Stimulated activated CD8-positive, alpha-beta memory T cell treated with anti-CD3 and anti-CD28 coated beads, Interleukin-7, amount 100 ng/mL, for 4 hours (primary cell): Measurements from ENCODE around the gene ALDH1L1.

ENCODE experiments used
- DNase-seq, 2 donors: peaks; one replicate each; pipeline ENCODE4 v3.0.0-alpha.2; 2020; ENCODE audit warnings: low read depth in 2 of 2

The ALDH1L1 gene

DNA sequence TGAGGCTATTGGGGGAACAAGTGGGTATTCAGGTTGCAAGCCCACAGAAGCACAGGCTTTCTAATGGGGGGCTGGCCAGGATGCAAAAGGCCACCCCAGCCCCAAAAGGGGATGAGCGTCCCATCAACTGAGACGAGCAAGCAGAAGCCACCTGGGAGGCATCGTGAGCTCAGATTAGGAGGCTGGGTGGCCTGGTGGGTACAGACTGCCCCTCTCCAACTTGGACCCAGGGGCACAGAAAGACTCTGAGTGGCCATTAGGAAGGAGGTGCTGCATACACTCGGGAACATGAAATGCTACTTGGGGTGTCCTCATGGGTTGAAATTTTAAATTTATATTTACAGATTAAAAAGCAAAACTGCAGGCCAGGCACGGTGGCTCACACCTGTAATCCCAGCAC lies 125.5 kb downstream of the ALDH1L1 start:
- DNase-seq: no peak

DNA sequence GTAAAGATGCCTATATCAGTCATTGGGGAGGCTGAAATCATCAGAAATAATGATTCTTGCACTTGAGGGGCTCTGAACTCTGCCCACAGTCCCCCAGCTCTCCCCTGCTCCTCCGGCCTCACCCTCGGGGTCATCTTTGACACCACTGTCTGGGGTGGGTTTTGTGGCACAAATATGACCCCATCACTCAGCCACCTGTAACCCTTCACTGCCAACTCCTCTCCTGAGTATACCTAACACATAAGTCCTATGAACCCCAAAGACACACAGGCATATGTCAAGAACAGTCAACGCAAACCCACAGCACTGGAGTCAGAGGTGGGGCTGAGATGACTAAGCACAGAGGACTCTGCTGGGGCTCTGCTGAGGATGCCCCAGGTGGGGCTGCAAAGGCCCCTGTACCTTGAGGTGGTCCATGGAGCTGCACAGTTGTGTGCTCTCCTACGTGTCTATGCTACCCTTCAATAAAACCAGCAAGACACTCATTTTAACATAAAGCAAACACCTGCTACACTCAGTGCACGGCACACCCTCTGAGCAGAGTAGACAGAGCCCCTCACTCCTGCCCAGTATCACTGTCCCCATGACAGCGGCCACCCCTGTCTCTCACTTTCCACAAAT lies 126.3 kb downstream of the ALDH1L1 start:
- no peak for DNase-seq
